HepG2 (cell line): ENCODE data around the gene TM9SF3. TPM values are rescaled to one million over a fixed set of nuclear protein-coding genes. Genes with fewer than 3 reads are reported as not detected.

Experiments used
- CEBPG ChIP-seq: IDR thresholded peaks from 2 replicates; pipeline ENCODE4 v1.6.1; 2016
- CENPT ChIP-seq: sonication (generic); formaldehyde crosslinking; IDR thresholded peaks from 2 replicates; pipeline ENCODE4 v1.8.0; 2022; ENCODE audit warnings: low read depth, mild to moderate bottlenecking, moderate library complexity, missing genetic modification reagents
- ELF1 ChIP-seq: sonication (generic); formaldehyde crosslinking; IDR thresholded peaks from 2 replicates; pipeline ENCODE4 v1.4.0; 2020; ENCODE audit warnings: missing genetic modification reagents
- EP300 ChIP-seq, 3 experiments: sonication (generic) in 1 of 3; formaldehyde crosslinking in 1 of 3; IDR thresholded peaks; 2 replicates each; pipeline versions ENCODE4 v1.5.1 to v1.6.1; 2011 to 2020; ENCODE audit warnings: low read depth in 2 of 3, low read length in 2 of 3, borderline replicate concordance in 1 of 3, improper control_type of control experiment in 1 of 3, mild to moderate bottlenecking in 1 of 3, missing genetic modification reagents in 1 of 3, moderate library complexity in 1 of 3
- FOXJ3 ChIP-seq: sonication (generic); formaldehyde crosslinking; IDR thresholded peaks from 2 replicates; pipeline ENCODE4 v1.4.0; 2020; ENCODE audit warnings: missing genetic modification reagents, mild to moderate bottlenecking, borderline replicate concordance
- HHEX ChIP-seq: IDR thresholded peaks from 2 replicates; pipeline ENCODE4 v1.6.1; 2016; ENCODE audit warnings: control low read depth
- KDM4B ChIP-seq: sonication (generic); formaldehyde crosslinking; IDR thresholded peaks from 2 replicates; pipeline ENCODE4 v1.4.0; 2020; ENCODE audit warnings: missing genetic modification reagents
- KDM6A ChIP-seq: IDR thresholded peaks from 2 replicates; pipeline ENCODE4 v1.6.1; 2016; ENCODE audit warnings: low read depth
- MED1 ChIP-seq: sonication (generic); formaldehyde crosslinking; IDR thresholded peaks from 2 replicates; pipeline ENCODE4 v1.4.0; 2020; ENCODE audit warnings: missing genetic modification reagents
- PAXIP1 ChIP-seq: sonication (generic); formaldehyde crosslinking; conservative IDR thresholded peaks from 2 replicates; pipeline ENCODE4 v1.4.0; 2020; ENCODE audit warnings: mild to moderate bottlenecking, missing genetic modification reagents, moderate library complexity
- RARA ChIP-seq: IDR thresholded peaks from 2 replicates; pipeline ENCODE4 v1.6.1; 2016; ENCODE audit warnings: missing genetic modification reagents, missing compliant biosample characterization
- RBFOX2 ChIP-seq: fragments of 200-400 bp; formaldehyde crosslinking; IDR thresholded peaks from 2 replicates; pipeline ENCODE4 v1.6.1; 2017; ENCODE audit warnings: low read depth, mild to moderate bottlenecking, low read length
- RCOR2 ChIP-seq: IDR thresholded peaks from 2 replicates; pipeline ENCODE4 v1.6.1; 2016; ENCODE audit warnings: missing biosample characterization, missing genetic modification reagents
- SP2 ChIP-seq: sonication (generic); formaldehyde crosslinking; IDR thresholded peaks from 2 replicates; pipeline ENCODE4 v1.5.1; 2020; ENCODE audit warnings: mild to moderate bottlenecking, missing genetic modification reagents
- TEAD3 ChIP-seq: optimal IDR thresholded peaks from 2 replicates; pipeline ENCODE3; 2016; ENCODE audit warnings: borderline replicate concordance
- ZNF350 ChIP-seq: sonication (generic); formaldehyde crosslinking; IDR thresholded peaks from 2 replicates; pipeline ENCODE4 v1.4.0; 2020; ENCODE audit warnings: mild to moderate bottlenecking, low read depth, missing genetic modification reagents, borderline replicate concordance
- ZNF609 ChIP-seq: sonication (generic); formaldehyde crosslinking; IDR thresholded peaks from 2 replicates; pipeline ENCODE4 v1.4.0; 2020; ENCODE audit warnings: mild to moderate bottlenecking, missing genetic modification reagents, borderline replicate concordance
- polyA plus RNA-seq, 8 experiments: library from polyadenylated mRNA; depleted of rRNA in 3 of 8; stranded (reverse) in 7 of 8; unstranded in 1 of 8; fragments of >200 nt; fragmentation: Illumina TruSeq in 4 of 8; extraction: Trizol in 4 of 8; gene quantifications; 2 replicates each; pipeline versions ENCODE4 v1.2.1 to v1.2.3, GENCODE V29; 2011 to 2016; ENCODE audit warnings: low read depth in 4 of 8, missing spikeins in 1 of 8, mixed read lengths in 1 of 8; ENCODE audit not compliant: insufficient read depth in 1 of 8
- total RNA-seq, 5 experiments: library from RNA; depleted of rRNA; stranded (reverse); fragments of >200 nt; fragmentation: Illumina TruSeq; extraction: Trizol; gene quantifications; 2 replicates each; pipeline ENCODE4 v1.2.3, GENCODE V29; 2016; ENCODE audit warnings: low read depth in 1 of 5
- TF ChIP-seq, protein P1 (sequence below): IDR thresholded peaks from 2 replicates; pipeline ENCODE4 v1.6.1; 2012; ENCODE audit warnings: low read depth, low read length, improper control_type of control experiment

TM9SF3 gene
- total and polyA plus RNA-seq, 2 of the 13 experiments (the other 11 are each of a cell fraction or from before 2014, with no cell fraction given), result 43.8 to 120 TPM

DNA sequence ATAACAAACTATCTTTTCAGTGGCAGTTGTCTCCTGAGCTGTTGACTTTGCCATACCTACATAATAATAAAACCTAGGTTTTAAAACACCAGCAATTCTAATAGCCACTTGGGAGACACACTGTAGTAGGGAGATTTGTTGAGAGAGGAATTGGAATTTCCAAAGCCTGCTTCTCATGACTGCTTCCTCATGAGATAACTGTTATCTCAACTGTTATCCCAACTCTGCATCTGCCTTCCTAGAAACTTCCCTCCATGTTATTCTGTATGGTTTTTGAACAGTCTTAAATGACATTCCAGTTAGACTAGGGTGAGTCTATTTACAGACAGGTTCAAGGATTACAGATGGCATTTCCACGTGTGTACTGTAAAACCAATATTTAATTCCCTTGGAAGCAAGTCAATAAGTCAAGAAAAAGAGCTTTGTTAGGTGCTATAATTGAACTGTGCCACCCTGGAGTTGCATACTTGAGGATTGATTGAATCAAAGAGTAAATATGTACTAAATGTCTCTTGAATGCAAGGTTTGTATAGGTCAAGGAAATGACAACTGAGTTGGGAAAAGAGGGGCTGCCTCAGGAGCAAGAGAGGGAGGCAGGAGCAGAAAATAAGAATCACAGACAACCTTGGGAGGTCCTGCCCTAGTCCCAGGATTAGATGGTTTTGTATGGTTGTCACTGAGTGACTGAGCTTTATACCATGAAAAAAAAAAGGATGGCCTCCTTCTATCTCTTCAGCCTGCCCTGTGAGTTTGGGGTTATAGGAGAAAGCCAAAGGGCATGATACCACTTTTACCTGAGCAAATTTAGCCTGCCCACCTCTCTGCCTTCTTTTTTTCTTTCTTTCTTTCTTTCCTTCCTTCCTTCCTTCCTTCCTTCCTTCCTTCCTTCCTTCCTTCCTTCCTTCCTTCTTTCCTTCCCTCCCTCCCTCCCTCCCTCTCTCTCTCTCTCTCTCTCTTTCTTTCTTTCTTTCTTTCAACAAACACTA lies 9.9 kb upstream of the TM9SF3 start (continued):
- TF ChIP-seq SP2 (CRISPR knock-in tag), result no peak
- TF ChIP-seq EP300 (IDR thresholded peaks at IDR 0.05; ENCODE audit: low read depth in 2 of 2, low read length in 2 of 2), result peak in 1 of 2 experiments; percentile 89; a peak in 2 of 4 replicates
- peak; percentile 82 for TF ChIP-seq EP300 (CRISPR knock-in tag; IDR thresholded peaks at IDR 0.05; ENCODE audit: borderline replicate concordance)
- peak; percentile 96 for TF ChIP-seq HHEX (CRISPR knock-in tag)
- TF ChIP-seq, protein P1, sequence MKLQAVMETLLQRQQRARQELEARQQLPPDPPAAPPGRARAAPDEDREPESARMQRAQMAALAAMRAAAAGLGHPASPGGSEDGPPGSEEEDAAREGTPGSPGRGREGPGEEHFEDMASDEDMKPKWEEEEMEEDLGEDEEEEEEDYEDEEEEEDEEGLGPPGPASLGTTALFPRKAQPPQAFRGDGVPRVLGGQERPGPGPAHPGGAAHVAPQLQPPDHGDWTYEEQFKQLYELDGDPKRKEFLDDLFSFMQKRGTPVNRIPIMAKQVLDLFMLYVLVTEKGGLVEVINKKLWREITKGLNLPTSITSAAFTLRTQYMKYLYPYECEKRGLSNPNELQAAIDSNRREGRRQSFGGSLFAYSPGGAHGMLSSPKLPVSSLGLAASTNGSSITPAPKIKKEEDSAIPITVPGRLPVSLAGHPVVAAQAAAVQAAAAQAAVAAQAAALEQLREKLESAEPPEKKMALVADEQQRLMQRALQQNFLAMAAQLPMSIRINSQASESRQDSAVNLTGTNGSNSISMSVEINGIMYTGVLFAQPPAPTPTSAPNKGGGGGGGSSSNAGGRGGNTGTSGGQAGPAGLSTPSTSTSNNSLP, result peak; percentile 80; the same call in 1 of the 2 replicates
- TF ChIP-seq KDM6A, result 0 out of 2 replicates have a peak, but pooled peaks have one; percentile 10
- peak; percentile 87; the same call in 1 of the 2 replicates for TF ChIP-seq FOXJ3 (CRISPR knock-in tag)
- 0 out of 2 replicates have a peak, but pooled peaks have one; percentile 23 for TF ChIP-seq MED1 (CRISPR knock-in tag)
- TF ChIP-seq RARA (CRISPR knock-in tag), result peak; percentile 85
- TF ChIP-seq CEBPG (CRISPR knock-in tag), result peak; percentile 20; the same call in 1 of the 2 replicates
- peak; percentile 49; the same call in 1 of the 2 replicates for TF ChIP-seq RCOR2
- peak; percentile 80 for TF ChIP-seq PAXIP1
- TF ChIP-seq ZNF609 (CRISPR knock-in tag), result peak; percentile 96
- no peak for TF ChIP-seq CENPT (CRISPR knock-in tag)
- TF ChIP-seq KDM4B, result no peak
- TF ChIP-seq ELF1, result no peak
- TF ChIP-seq ZNF350, result no peak
- TF ChIP-seq RBFOX2, result no peak
- peak; percentile 80 for TF ChIP-seq TEAD3 (CRISPR knock-in tag)
